Retinal pigment epithelial cell (primary cell): ENCODE results near the gene RASSF7.
A peak's percentile ranks its signal among the peaks of the same experiment; 100 is the strongest.

Experiments used
- DNase-seq: peaks from one replicate; pipeline ENCODE4 v3.0.0-alpha.2; 2010; ENCODE audit warnings: low read depth
- H3K4me3 ChIP-seq: 2 replicates; pipeline ENCODE4 v1.5.1; 2011; ENCODE audit warnings: mild to moderate bottlenecking, low read length, control low read depth, moderate library complexity
- TF ChIP-seq, protein P1 (sequence below): conservative IDR thresholded peaks from 2 replicates; pipeline ENCODE4 v1.5.1; 2011; ENCODE audit warnings: low read depth, low read length, control low read depth, inconsistent platforms

Gene RASSF7

DNA sequence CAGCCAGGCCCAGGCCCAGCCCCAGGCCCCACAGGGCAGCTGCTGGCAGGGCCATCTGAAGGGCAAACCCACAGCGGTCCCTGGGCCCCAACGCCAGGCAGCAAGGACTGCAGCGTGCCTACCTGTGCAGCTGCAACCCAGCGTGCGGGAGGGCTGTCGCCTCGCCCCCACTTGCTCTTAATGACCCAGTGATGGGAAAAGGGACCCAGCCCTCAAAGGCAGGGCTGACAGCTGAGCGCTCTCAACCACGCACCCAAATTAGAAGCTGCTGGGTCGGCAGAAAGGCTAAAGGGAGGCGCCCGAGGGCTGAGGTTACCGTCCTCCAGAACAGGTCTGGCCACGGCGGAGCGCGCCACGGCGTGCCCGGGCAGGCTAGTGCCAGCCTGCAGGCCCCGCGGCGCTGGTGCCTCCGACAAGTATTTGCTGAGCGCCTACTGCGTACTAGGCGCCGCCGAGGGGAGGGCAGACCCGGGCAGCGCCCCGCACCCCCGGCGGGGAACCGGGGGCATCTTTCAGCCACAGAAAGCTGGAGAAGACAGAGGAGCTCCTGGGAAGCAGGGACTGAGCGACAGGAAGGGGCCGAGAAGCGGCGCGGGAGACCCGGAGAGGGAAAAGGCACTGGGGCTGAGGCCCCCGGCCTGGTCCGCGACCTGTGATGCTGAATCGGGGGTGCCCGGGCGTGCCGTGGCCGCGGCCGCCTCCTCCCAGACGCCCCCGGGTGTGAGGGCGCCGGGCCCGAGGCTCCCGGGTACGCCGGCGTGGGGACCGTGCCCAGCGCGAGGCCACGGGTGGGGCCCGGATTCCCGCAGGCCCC is 26.2 kb upstream of the RASSF7 start:
- no peak for DNase-seq
- TF ChIP-seq, protein P1, sequence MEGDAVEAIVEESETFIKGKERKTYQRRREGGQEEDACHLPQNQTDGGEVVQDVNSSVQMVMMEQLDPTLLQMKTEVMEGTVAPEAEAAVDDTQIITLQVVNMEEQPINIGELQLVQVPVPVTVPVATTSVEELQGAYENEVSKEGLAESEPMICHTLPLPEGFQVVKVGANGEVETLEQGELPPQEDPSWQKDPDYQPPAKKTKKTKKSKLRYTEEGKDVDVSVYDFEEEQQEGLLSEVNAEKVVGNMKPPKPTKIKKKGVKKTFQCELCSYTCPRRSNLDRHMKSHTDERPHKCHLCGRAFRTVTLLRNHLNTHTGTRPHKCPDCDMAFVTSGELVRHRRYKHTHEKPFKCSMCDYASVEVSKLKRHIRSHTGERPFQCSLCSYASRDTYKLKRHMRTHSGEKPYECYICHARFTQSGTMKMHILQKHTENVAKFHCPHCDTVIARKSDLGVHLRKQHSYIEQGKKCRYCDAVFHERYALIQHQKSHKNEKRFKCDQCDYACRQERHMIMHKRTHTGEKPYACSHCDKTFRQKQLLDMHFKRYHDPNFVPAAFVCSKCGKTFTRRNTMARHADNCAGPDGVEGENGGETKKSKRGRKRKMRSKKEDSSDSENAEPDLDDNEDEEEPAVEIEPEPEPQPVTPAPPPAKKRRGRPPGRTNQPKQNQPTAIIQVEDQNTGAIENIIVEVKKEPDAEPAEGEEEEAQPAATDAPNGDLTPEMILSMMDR = peak; percentile 2
- H3K4me3 ChIP-seq = peak overlapping the region; percentile 73

DNA sequence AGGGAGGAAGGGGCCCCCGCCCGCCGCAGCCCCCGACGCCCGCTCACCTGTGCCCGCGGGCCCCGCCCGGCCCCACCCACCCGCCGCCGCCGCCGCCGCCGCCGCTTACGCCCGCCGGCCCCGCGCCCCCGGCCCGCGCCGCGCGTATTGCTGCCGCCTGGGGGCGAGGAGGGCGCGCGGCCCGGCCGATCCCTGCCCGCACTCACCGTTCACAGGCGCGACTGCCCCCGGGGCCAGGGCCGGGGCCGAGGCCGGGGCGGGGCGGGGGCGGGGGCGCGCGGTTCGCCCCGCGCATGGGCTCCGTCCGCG is 25.6 kb upstream of the RASSF7 start:
- peak overlapping the region; percentile 73 for H3K4me3 ChIP-seq
- TF ChIP-seq, protein P1 = no peak
- no peak for DNase-seq

DNA sequence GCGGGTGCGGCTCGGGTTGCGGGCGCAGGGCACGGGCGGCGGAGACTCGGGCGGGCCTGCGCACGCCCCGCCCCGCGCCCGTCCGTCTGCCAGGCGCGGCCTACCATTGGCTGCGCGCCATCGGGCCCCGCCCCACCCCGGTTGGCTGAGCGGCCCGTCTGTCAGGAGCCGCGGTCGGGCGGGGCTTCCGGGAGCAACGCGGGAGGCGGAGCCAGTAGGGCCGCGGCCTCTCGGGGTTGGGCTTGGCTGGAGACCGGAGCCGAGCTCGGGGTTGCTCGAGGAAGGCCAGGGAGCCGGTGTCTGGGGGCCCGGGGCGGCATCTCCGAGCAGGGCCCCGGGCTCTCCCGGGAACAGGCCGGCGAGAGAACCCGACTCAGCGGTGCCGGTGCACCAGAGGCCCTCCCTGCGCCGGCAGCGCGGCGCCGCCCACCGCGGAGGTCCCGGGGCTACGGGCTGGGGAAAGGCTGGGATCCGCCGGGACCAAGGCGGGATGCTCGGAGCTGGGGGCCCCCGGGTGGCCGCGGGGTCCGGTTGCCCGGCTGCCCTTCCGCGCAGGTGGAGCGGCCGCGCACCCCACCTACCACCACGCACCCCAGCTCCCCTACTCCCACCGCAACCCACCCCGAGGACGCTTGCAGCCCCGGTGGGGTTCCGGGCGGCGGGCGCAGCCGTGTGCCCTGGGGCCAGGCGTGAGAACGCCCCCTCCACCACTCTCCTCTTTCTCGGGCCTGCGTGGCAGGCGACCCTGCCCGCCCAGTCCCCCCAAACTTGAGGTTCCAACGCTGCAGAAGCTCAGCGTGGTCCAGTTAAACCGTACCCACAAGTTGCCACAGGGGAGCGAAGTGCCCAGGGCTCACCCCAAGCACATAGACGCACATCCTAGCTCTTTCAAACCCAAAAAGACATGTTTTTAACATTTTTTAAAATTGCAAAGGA is 25.0 kb upstream of the RASSF7 start, which contains the start of gene HRAS:
Gene HRAS, minus strand, starts transcription at position 58 of the 936 bp plus-strand sequence.
- H3K4me3 ChIP-seq = peak within 1 kb of the TSS; percentile 73
- peak; percentile 66 for DNase-seq
- TF ChIP-seq, protein P1 = no peak

DNA sequence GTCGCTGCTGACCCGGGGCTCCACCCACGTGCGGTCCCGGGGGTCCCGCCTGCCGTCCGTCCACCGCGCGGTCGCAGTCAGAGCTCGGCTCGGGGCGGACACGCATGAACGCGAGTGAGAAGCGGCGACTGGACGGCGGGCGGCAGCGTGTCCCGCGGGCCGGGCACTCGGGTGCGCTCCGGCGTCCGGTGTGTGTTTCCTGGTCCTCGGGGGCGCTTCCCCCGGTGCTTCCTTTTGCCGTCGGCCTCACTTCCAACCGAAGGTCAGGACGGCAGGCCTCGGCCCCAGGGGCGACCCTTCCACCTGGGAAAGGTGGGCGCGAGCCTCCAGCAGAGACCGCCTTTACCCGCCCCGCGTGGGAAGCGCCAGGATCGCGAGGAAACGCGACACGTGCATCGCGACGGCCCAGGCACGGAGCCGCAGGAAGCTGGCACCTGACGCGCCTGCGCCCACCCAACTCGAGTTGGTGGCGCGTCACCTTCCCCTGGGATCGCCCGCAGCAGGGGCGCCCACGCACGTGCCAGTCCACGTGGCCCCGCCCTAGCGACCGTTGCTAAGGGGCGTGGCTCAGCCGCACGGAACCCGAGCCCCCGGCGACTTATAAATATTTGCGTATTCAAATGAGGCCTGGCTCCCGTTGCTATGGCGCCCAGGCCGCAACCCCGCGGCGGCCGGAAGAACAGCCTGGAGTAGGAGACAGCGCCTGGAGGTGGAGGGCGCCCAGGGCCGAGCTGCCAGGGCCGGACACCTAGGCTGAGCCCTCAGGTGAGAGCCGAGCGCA is 23.7 kb upstream of the RASSF7 start, which contains the start of gene LRRC56:
Gene LRRC56, plus strand, starts transcription at position 687 of the 781 bp plus-strand sequence. CDS start 3,158 bp downstream, outside the sequence.
- peak within 1 kb of the TSS; percentile 38 for H3K4me3 ChIP-seq
- peak; percentile 36 for DNase-seq
- TF ChIP-seq, protein P1 = no peak

DNA sequence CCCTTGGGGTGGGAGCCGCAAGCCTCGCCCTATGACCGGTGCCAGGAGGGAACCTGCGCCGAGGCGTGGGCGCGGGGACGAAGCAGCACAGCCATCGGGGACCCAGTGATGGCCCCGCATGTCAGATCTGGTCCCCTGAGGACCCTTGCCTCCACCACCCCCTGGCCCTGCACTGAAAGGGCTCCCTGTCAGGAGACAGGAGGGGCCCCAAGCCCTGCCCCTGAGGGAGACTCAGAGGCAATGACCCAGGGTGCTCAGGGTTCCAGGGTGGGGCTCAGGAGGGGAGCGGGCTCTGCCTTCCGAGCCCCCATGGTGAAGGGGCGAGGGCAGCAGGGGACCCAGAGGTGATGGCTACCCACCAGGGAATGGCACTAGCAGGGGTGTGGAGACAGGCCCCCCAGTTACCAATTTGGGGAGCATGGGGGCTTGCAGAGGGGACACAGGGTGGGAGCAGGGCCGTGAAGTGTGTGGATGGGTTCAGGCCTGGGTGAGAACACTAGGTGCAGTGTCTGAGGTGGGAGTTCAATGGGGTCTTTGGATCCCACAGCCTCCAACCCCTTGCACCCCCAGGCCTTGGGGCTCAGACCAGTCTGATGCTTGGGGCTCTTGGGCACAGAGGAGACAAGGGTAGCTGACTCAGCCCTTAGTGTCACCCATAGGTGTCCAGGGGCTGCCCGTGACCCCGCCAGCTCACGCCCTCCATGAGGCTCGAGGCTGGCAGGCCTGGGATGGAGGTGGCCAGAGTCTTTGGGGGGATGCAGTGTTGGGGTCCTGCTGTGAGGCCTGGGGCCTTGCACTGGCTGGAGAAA is 22.9 kb upstream of the RASSF7 start:
- peak overlapping the region; percentile 38 for H3K4me3 ChIP-seq
- DNase-seq = no peak
- TF ChIP-seq, protein P1 = no peak
